Smooth muscle cell of the coronary artery (primary cell): ENCODE measurements around the gene GINS1. TPM values are rescaled to one million over a fixed set of nuclear protein-coding genes. Genes with fewer than 3 reads are reported as not detected.

ENCODE experiments used
- total RNA-seq: library from RNA; depleted of rRNA; stranded (reverse); fragments of >200 nt; gene quantifications from 2 replicates; pipeline ENCODE4 v1.2.3, GENCODE V29; 2014; ENCODE audit warnings: low replicate concordance

The GINS1 gene
- total RNA-seq, result 1.3 and 3.2 TPM in 2 replicates

DNA sequence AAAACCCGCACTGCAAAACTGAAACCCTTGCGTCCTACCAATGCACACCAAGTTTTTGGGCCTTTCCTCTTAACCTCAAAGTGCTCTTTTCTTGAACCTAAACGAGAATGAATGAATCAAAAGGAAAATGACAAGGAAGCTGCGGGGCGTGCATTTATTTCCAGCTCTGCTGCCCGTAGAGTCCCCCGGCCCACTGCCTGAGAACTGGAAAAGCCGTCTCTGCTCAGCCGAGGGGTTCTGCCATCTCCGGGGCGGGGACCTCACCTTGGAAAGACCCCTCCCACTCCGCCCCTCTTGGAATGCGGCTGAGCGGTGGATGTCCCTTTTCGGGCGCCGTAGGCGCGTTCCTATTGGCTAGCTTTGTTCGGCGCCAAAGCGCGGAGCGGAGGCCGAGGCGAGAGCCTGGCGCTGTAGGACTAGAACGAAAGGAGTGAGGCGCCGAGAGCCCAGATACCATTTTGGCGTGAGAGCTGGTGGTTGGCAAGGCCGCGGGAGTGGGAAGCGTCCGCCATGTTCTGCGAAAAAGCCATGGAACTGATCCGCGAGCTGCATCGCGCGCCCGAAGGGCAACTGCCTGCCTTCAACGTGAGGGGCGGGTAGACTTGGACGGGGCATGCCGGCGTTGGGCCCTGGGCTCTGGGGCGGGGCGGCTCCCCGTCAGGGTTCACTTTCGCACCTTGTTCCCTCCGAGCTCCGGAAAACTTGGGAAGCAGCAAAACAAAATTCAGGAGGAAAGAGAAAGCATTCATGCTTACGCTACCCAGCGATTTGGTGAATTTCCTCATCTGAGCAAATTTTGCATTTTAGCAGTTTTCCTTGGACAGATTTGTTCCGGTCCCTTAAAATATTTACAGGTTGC is at the start of gene GINS1:
Gene GINS1, plus strand, starts transcription at position 363 of the 859 bp plus-strand sequence. Its CDS starts 148 bp downstream, at position 511.

GRCh38 chr20:25390538-25391528 is 16.6 kb upstream of the GINS1 start, which contains the start of gene ABHD12:
Gene ABHD12 (minus strand): TSS chr20:25390835. CDS start chr20:25390703, 132 bp downstream.

Other genes with a start within 250 kb of the GINS1 start
- 28.3 and 44.9 TPM in 2 replicates for gene ENTPD6, start 212.0 kb upstream of the GINS1 start, total RNA-seq
- 94.5 and 100 TPM in 2 replicates for gene PYGB, start 159.6 kb upstream of the GINS1 start, total RNA-seq
- 27.5 and 34.0 TPM in 2 replicates for gene ABHD12, start 16.8 kb upstream of the GINS1 start, total RNA-seq
- gene NINL, start 177.9 kb downstream of the GINS1 start, total RNA-seq, result 6.0 and 6.7 TPM in 2 replicates
- 2.9 and 6.3 TPM in 2 replicates for gene NANP, start 216.3 kb downstream of the GINS1 start, total RNA-seq